Liver (tissue), 9 donors: ENCODE results near the gene PREX1. TPM values are rescaled to one million over a fixed set of nuclear protein-coding genes. Genes with fewer than 3 reads are reported as not detected.
A peak's percentile ranks its signal among the peaks of the same experiment; 100 is the strongest.

Source experiments
- DNase-seq: peaks from one replicate; pipeline ENCODE4 v3.0.0-alpha.2; 2017; ENCODE audit warnings: low spot score
- H3K27ac ChIP-seq, 2 donors: one replicate each; pipeline ENCODE4 v1.7.0; 2013; ENCODE audit warnings: inconsistent platforms in 2 of 2, low read length in 2 of 2, control low read depth in 1 of 2, low read depth in 1 of 2, mild to moderate bottlenecking in 1 of 2
- H3K27me3 ChIP-seq, 4 donors: one replicate each; pipeline versions ENCODE4 v1.6.1 to v1.7.0; 2013; ENCODE audit warnings: low read length in 3 of 4, inconsistent platforms in 1 of 4, mild to moderate bottlenecking in 1 of 4, moderate library complexity in 1 of 4; ENCODE audit not compliant: control insufficient read depth in 4 of 4, insufficient read depth in 4 of 4
- H3K36me3 ChIP-seq, 4 donors: one replicate each; pipeline versions ENCODE4 v1.6.1 to v1.7.0; 2013; ENCODE audit warnings: low read length in 3 of 4, mild to moderate bottlenecking in 3 of 4, low read depth in 1 of 4, moderate library complexity in 1 of 4; ENCODE audit not compliant: control insufficient read depth in 4 of 4, insufficient read depth in 3 of 4
- H3K4me1 ChIP-seq, 4 donors: one replicate each; pipeline versions ENCODE4 v1.6.1 to v1.7.0; 2013; ENCODE audit warnings: low read length in 3 of 4, mild to moderate bottlenecking in 3 of 4, moderate library complexity in 1 of 4; ENCODE audit not compliant: control insufficient read depth in 4 of 4, insufficient read depth in 4 of 4
- H3K4me3 ChIP-seq, 3 donors: one replicate each; pipeline versions ENCODE4 v1.6.1 to v1.7.0; 2013; ENCODE audit warnings: low read length in 3 of 3, control low read depth in 1 of 3, low read depth in 1 of 3, mild to moderate bottlenecking in 1 of 3
- H3K9ac ChIP-seq, 2 donors: one replicate each; pipeline ENCODE4 v1.7.0; 2013; ENCODE audit warnings: low read length in 2 of 2, mild to moderate bottlenecking in 2 of 2, moderate library complexity in 2 of 2, control low read depth in 1 of 2, low read depth in 1 of 2
- H3K9me3 ChIP-seq, 4 donors: one replicate each; pipeline versions ENCODE4 v1.6.1 to v1.7.0; 2013; ENCODE audit warnings: low read length in 3 of 4; ENCODE audit not compliant: control insufficient read depth in 4 of 4
- EGR1 ChIP-seq, 2 donors: IDR thresholded peaks; 2 replicates each; pipeline ENCODE4 v1.6.1; 2016 to 2018; ENCODE audit warnings: antibody characterized with exemption in 2 of 2, low read depth in 2 of 2
- FOXA1 ChIP-seq: IDR thresholded peaks from 2 replicates; pipeline ENCODE4 v1.6.1; 2016; ENCODE audit warnings: antibody characterized with exemption
- GABPA ChIP-seq, 2 donors: IDR thresholded peaks in 1 of 2; conservative IDR thresholded peaks in 1 of 2; 2 replicates each; pipeline ENCODE4 v1.6.1; 2016; ENCODE audit warnings: antibody characterized with exemption in 2 of 2, mild to moderate bottlenecking in 1 of 2, moderate library complexity in 1 of 2
- HNF4A ChIP-seq, 2 donors: conservative IDR thresholded peaks; 2 replicates each; pipeline ENCODE4 v1.6.1; 2016; ENCODE audit warnings: antibody characterized with exemption in 2 of 2, mild to moderate bottlenecking in 2 of 2
- JUND ChIP-seq, 2 donors: IDR thresholded peaks; 2 replicates each; pipeline ENCODE4 v1.6.1; 2016; ENCODE audit warnings: antibody characterized with exemption in 2 of 2
- RAD21 ChIP-seq, 2 donors: IDR thresholded peaks; 2 replicates each; pipeline ENCODE4 v1.6.1; 2016; ENCODE audit warnings: antibody characterized with exemption in 2 of 2, mild to moderate bottlenecking in 2 of 2
- REST ChIP-seq: IDR thresholded peaks from 2 replicates; pipeline ENCODE4 v1.6.1; 2016; ENCODE audit warnings: antibody characterized with exemption, mild to moderate bottlenecking
- RXRA ChIP-seq, 2 donors: IDR thresholded peaks; 2 replicates each; pipeline ENCODE4 v1.6.1; 2017 to 2018; ENCODE audit warnings: antibody characterized with exemption in 2 of 2, mild to moderate bottlenecking in 1 of 2
- SP1 ChIP-seq: IDR thresholded peaks from 2 replicates; pipeline ENCODE4 v1.6.1; 2018; ENCODE audit warnings: antibody characterized with exemption, mild to moderate bottlenecking
- TAF1 ChIP-seq: conservative IDR thresholded peaks from 2 replicates; pipeline ENCODE4 v1.6.1; 2016; ENCODE audit warnings: antibody characterized with exemption, mild to moderate bottlenecking
- WGBS: extraction: QIAGEN DNeasy Blood & Tissue Kit; methylation state at CpG from one replicate; pipeline ENCODE4 v1.1.7; 2013; 5-methylcytosine and 5-hydroxymethylcytosine counted together
- polyA plus RNA-seq, 2 donors: library from polyadenylated mRNA; stranded (reverse) in 1 of 2; unstranded in 1 of 2; fragments of 200-250 nt in 1 of 2; fragments of >200 nt in 1 of 2; fragmentation: Nextera tagmentation in 1 of 2; extraction: Ambion mirVana in 1 of 2; gene quantifications; one replicate each; pipeline versions ENCODE4 v1.2.1 to v1.2.3, GENCODE V29; 2013 to 2015
- total RNA-seq, 2 donors: library from RNA; depleted of rRNA; stranded (reverse); fragments of >200 nt; gene quantifications; one replicate each; pipeline ENCODE4 v1.2.3, GENCODE V29; 2014
- TF ChIP-seq, protein P1 (sequence below): IDR thresholded peaks from 2 replicates; pipeline ENCODE4 v1.6.1; 2016; ENCODE audit warnings: antibody characterized with exemption
- TF ChIP-seq, protein P2 (sequence below): fragments of 150-350 bp; IDR thresholded peaks from 2 replicates; pipeline ENCODE4 v1.5.1; 2017; ENCODE audit warnings: improper control_type of control experiment, low read depth, low read length; ENCODE audit not compliant: missing input control
- donor health status: healthy.
- donor health status: healthy.
- donor health status: healthy.
- donor health status: healthy.
- donor health status: healthy.

Gene PREX1
- total and polyA plus RNA-seq, 4 donors = 2.2 to 18.0 (median 10.8) TPM

GRCh38 chr20:48773837-48774418 lies 53.9 kb downstream of the PREX1 start (continued):
- TF ChIP-seq, protein P1, sequence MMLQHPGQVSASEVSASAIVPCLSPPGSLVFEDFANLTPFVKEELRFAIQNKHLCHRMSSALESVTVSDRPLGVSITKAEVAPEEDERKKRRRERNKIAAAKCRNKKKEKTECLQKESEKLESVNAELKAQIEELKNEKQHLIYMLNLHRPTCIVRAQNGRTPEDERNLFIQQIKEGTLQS = no peak
- TF ChIP-seq TAF1 = no peak
- no peak for TF ChIP-seq HNF4A (conservative IDR thresholded peaks at IDR 0.05)
- no peak for TF ChIP-seq EGR1 (IDR thresholded peaks at IDR 0.05; ENCODE audit: low read depth in 2 of 2)

DNA sequence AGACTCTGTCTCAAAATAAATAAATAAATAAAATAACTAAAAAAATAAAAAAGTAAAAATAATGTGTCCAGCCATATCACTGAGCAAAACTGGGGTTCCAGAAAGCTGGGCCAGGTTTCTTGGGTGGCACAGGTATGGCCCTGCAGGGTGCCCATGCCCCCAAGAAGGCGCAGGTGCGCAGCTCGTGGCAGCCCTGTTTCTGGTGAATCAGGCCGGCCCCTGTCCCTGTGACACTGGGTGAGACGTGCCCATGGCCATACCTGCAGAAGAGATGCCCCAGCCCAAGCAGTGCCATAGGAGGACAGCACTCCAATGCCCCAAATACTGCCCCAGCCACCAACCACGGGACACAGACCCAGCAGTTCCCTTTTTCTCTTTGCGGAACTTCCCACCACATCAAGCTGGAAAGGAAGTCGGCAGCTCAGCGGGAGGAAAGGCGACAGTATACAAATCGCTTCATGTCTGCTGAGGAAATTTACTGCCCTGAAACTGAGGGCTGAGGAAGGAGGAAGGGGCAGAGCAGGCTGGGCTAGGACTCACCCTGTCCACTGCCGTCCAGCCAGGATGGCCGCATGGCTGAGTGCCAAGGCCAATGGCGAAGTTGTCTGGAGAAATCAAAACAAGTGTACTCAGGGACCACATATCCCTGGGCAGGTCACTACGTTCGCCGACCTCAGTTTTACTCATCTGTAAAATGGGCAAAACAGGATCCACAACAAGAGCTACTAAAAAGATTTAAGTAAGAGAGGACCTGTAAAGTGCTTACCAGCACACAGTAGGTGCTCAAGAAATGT lies 55.4 kb downstream of the PREX1 start:
- WGBS = 68% methylated on average over 17 of the region's 17 CpGs
- Histone ChIP-seq H3K27me3 (no peaks in the 10 kb centered on the region), H3K4me3 (no peak overlapping the region), H3K9me3 (no peaks in the 10 kb centered on the region), H3K9ac (no peak overlapping the region), H3K36me3 (no peaks in the 10 kb centered on the region), H3K4me1 (peaks cover 0 to 8% (median 0%) of the 10 kb centered on the region in 4 donors), H3K27ac (peak overlapping the region; percentile 17 to 50)
- DNase-seq = no peak
- TF ChIP-seq TAF1 = no peak
- TF ChIP-seq SP1 = no peak
- peak in 1 of 2 donors; percentile 33 for TF ChIP-seq RAD21 (IDR thresholded peaks at IDR 0.05)

DNA sequence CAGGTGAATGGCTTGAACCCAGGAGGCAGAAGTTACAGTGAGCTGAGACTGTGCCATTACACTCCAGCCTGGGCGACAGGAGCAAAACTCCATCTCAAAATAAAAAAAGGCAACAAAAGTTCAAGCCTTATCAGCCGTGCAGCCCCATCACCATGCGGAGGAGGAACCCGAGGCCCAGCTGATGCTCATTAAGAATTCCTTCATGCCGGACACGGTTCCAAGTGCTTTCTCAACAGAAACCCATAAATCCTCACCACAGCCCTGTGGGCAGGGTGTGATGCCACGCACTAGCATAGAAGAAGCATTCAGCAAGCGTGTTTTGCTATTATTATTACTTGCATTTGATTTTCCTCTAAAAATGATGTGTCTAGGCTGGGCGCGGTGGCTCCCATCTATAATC lies 56.3 kb downstream of the PREX1 start:
- Histone ChIP-seq H3K9ac (no peak overlapping the region), H3K9me3 (no peaks in the 10 kb centered on the region), H3K27ac (no peak overlapping the region), H3K36me3 (no peaks in the 10 kb centered on the region), H3K4me3 (no peak overlapping the region), H3K4me1 (peaks cover 0 to 8% (median 0%) of the 10 kb centered on the region in 4 donors), H3K27me3 (no peaks in the 10 kb centered on the region)
- DNase-seq = no peak
- TF ChIP-seq TAF1 (no peak), GABPA (IDR thresholded peaks at IDR 0.05 in 1 of 2, conservative IDR thresholded peaks at IDR 0.05 in 1 of 2) (no peak), FOXA1 (no peak), EGR1 (IDR thresholded peaks at IDR 0.05; ENCODE audit: low read depth in 2 of 2) (no peak), RXRA (IDR thresholded peaks at IDR 0.05) (no peak), SP1 (no peak), HNF4A (conservative IDR thresholded peaks at IDR 0.05) (no peak), REST (no peak), JUND (IDR thresholded peaks at IDR 0.05) (no peak)
- TF ChIP-seq, protein P2, sequence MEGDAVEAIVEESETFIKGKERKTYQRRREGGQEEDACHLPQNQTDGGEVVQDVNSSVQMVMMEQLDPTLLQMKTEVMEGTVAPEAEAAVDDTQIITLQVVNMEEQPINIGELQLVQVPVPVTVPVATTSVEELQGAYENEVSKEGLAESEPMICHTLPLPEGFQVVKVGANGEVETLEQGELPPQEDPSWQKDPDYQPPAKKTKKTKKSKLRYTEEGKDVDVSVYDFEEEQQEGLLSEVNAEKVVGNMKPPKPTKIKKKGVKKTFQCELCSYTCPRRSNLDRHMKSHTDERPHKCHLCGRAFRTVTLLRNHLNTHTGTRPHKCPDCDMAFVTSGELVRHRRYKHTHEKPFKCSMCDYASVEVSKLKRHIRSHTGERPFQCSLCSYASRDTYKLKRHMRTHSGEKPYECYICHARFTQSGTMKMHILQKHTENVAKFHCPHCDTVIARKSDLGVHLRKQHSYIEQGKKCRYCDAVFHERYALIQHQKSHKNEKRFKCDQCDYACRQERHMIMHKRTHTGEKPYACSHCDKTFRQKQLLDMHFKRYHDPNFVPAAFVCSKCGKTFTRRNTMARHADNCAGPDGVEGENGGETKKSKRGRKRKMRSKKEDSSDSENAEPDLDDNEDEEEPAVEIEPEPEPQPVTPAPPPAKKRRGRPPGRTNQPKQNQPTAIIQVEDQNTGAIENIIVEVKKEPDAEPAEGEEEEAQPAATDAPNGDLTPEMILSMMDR = no peak
- WGBS = 78% methylated on average over 10 of the region's 10 CpGs
